Embryonic facial prominence (tissue), 1 donor: Measurements from ENCODE around the gene AIFM1.

Experiments
- DNase-seq: peaks from one replicate; pipeline ENCODE4 v3.0.0-alpha.2; 2016; ENCODE audit errors: extremely low spot score

AIFM1 gene

DNA sequence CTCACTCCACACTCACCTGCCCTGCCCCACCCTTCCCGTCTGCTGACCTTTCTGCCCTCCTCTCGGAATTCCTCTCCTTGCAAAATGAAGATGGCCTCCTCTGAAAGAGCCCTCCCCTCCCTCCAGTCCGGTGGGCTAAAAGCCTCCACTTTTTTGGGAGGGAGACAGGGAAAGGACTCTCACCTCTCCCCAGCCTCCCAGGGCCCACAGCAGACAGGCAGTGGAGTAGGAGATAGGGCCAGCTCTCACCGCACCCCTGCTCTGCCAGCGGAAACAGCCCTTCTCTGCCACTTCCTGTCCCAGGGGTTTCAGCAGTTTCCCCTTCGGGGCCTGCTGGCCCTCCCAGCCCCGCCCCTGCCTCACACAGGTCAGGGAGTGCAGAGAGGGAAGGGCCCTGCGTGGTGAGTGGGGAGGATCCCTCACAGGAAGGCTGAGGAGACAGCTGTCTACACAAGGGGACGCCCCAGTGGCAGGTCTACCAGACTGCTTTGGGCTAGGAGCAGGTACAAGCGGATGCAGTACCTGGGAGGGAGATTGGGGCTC is 73.6 kb downstream of the AIFM1 start:
- DNase-seq, result no peak

DNA sequence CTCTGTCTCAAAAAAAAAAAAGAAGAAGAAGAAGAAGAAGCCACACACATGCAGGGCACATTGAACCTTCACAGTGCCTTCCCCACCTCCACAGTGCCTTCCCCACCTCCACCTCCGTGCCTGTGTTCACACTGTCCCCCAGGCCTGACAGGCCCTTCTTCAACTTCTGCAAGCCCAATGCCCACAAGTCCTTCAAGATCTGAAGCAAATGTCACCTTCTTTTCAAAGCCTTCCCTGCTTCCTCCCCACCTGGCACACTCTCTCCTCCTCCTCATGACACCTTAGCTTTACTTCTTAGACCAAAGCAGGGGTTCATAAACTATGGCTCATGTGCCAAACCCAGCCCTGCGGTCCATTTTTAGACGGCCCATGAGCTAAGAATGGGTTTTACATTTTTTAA is 75.3 kb downstream of the AIFM1 start:
- no peak for DNase-seq

DNA sequence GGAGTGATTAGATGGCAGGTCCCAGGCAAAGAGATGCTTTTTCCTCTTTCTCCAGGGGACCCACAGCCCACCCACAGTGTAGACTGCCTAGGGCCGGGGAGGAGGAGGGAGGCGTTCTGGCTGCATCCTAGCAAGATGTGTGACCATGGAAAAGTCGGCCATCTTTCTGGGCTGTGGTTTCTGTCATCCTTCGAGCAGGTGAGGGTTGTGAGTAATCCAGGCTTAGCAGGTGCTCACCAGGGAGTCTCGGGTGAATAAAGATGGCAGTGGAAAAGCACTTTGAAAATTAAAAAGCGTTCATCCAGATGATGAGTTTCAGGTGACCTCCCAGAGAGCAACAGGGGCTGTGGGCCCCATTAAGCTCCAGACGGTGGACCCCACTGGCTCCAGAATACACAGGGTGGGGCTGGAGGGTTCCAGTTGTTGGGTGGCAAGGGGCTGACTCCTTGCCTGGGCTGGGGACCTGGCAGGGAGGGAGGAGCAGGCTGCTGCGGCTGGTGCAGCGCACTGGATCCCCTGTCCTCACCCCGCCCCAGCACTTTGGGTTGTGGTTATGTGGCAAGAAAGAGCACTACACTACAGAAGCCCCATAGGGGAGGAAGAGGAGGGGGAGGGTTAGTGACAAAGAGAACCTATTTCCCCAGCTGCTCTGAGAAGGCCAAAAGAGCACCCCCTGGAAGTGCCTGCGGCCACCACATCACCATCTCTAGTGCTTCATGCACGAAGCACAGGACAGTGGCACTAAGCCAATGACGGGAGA is 79.0 kb downstream of the AIFM1 start:
- no peak for DNase-seq

DNA sequence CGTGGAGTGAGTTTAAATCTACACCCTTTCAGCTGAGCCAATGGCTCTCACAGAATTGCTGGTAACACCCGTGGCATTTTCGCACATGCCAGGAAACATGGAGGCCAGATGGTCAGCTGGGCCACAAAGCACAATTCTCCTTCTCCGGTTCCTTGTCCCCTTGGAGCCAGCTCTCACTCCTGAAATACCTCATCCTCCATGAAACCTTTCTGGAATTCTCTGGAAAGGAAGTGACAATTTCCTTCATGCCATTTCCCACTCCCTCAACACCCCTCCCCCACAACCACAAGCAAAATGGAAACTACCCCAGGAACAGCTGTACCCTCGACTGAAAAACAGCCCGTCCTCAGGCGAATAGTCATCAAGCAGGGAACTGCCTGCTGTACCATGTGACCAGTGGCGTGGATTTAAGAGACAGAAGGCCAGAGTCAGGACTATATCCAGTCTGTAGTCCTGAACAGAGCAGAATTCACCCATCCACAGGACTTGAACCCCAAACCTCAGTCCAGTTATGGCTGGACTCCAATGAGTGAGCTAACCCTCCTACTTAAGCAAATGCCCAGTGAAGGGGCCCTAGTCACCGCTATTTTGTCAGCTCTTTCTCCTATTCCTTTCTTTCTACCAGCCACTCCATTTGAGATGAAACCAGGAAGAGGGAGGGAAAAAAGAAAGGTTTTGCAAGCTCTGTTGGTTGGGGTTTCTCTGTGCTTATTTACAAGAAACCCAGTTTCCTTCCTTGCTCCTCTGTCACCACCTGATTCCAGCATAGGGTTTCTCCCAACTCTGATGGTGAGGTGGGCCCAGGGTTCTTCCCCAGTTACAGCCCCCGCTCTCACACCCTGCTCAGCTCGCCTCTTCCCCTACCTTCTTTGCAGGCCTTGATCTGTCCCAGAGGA is 79.8 kb downstream of the AIFM1 start:
- no peak for DNase-seq

DNA sequence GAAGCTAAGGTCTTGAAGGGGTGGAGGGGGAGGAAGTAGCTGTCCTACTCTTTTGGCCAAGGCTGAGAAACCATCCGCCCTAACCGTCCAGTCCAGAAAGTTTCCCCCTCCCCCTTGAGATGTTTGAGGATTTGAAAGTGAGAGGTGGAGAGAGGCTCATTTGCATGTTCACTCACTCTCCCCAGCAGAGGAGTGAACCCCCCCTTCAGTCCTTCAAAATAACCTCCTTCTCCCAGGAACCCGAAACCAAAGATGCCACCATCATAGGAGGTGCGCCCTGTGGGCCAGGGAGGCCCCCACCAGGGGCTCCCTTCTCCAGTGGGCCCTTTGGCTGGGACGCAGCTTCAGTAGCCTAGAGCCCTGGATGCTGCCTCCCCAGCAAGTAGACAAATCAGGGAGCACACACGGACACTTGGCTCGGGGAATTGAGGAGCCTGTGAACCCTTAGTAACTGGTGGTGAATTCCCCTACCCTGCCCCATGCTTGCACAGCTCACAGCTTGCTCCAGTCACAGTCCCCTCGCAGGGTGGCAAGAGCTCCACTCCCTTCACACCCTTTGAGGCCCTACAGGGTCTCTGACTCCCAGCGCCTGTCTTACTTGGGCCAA is 80.9 kb downstream of the AIFM1 start:
- DNase-seq, result no peak

DNA sequence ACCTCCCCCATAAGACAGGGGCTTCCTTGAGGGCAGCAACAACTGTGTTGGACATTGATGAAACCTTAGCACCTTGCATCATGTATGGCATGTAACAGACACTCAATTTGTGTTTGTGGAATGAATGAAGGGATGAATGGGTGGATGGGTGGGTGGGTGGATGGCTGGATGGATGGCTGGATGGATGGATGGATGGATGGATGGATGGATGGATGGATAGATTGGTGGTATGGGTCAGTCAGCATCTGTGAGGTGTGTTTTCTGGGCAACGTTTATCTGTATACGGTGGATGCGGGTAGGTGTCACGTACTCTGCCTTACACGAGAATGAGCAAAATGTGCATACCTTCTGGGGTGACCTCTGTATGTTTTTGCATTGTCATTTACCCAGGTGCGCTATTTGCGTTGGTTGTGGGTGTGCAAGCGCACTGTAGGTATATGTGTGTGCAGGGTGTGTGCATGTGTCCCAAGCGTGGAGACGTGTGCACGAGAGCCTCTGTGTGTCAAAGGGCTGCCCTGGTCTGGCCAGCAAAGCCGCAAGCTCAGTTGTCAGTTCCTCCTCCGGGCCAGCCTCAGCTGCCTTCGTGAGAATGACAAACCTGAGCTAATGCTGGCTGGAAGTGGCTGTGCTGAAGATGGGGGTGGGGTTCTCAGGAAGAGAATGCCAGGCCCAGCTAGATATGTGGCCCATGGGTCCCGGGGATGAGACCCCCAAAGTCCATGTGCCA is 81.8 kb downstream of the AIFM1 start:
- DNase-seq, result no peak

DNA sequence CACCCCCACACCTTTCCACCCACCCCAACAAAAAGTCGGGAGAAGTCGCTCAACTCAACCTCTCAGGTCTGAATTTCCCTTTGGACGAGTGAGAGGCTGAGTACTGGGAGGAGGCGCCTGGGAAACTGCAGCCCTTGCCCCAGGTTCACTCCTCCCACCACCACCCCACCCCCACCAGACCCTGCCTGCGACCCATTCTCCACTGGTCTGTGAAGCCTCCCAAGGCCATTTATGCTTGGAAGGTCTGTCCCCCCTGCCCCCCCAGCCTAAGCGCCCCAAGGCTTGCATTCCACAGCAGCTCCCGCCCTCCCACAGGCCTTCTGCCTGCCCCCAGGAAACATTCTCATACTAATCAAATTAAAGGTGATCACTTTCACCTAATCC is 82.5 kb downstream of the AIFM1 start:
- DNase-seq, result no peak

DNA sequence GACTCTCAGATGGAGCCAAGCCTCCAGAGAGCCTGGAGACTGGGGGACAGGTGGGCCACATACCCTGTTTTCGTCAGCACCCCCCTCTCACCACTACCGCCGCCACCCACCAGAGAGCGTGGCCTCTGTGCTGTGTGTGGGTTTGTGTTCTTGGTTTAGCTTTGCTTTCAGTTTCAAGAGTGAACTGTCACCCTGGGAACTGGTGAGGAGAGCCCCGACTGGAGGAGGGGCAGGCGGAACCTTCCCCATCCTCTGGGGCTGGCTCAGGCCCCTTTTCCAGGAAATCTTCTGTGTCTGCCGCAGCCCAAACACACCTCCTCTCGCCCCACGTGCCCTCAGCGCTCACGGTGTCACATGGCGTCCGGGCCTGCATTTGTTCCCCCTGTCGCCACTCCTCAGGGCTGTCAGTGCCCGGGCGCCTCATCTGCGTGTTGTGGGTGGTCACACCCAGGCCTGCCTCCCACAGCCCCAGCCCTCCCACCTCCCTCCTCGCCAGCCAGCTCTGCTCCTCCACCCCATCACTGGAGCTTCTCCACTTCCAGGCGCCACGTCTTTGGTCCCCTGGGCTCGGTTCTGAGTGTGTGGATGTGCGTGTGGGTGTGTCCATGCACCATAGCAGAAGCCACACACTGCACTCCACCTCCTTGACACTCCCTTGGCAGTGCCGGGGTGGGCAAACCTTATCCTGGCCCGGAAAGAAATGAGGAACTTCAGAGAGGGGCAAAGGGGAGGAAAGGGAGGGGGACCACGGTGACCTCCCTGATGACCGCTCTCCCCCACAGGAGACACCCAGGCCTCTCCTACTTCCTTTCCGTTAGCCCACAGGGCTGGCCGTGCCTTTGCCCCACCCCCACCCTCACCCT is 83.2 kb downstream of the AIFM1 start:
- DNase-seq, result no peak

DNA sequence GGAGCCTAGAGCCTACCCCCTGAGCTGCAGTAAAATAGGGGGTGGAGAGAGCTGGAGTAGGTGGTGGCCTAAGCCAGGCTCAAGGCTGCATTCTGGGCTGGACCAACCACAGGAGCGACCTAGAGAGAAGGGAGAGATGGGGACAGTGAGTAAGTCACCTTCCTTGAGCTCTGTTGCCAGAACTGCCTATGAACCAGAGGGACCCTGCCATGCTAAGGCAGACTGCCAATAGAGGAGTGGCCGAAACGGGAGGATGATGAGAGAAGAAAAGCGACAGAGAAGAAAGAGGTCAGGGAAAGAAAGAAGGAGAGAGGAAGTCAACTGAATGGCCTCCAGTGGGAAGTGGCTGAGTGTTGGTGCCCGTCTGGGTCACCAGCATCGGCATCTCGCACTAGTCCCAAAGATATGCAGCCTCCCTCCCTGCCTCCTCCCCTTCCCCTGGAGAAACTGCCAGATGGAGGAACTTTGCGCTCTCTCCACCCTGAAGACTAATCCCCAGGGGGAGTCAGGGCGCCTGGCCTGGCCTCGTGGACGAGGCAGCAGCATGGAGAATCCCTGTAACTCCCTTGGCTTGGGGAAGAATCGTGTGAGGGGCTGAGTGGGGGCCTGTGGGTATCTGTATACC is 84.1 kb downstream of the AIFM1 start:
- DNase-seq, result no peak

DNA sequence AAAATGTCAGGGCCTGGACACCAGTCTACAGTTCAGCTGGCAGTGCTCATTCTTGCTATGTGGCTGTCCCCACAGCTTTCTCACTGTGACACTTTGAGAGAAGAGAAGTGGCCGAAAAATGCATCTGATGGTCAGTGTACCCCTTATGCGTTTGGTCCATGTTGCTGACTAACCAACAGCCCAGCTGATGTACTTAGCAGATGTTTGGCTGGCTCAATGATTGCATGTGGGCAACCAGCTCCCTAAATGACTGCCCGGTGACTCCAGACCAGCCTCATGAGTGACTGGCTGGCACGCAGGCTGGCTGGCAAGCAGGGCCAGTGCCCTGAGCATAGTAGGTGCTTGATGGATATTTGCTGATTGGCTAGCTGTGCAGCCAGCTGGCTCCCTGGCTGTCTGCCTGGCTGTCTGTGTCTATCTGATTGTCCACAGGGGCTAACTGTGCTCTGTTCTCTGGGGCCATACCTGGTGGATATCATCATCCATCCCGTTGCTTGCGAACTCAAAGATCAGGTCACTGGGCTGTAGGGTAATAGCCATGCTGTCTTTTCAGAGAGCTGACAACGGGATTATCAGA is 84.8 kb downstream of the AIFM1 start:
- no peak for DNase-seq

DNA sequence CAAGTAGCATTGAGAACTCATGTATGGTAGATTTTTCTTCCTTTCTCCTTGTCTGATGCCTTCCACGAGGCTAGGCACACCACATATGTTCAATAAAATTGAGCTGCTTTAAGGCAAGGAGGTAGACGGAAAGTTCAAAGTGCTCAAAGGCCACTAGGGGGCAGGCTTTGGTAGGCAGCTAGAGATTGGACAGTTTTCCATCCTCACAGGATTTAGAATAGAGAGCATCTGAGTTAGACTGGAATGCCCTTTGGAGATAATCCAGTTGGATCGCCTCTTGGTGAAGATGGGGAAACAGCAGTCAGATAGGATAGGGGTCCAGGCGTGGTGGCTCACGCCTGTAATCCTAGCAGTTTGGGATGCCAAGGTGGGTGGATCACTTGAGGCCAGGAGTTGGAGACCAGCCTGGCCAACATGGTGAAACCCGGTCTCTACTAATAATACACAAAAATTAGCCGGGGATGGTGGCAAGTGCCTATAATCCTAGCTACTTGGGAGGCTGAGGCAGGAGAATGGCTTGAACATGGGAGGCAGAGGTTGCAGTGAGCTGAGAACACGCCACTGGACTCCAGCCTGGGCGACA is 85.7 kb downstream of the AIFM1 start:
- DNase-seq, result no peak
